ENCODE results near the gene KAZN.

DNA sequence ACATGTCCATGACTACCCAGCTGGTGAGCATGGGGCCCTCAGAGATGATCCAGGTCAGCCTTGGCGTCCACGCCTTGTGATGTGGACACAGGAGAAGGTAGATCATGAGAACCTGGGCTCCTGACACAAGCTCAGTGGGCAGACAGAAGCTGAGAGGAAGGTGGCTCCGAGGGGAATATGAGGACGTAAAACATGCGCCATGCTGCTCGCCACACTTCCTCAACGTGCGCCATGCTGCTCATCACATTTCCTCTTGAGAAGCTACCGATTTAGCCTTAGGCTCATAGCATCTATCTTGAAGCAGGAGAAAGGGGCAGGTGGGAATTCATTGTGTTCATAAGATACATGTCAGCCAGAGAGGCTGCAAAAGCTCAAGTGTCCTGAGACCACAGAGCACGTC, 176.9 kb downstream of the KAZN start:
- TF ChIP-seq EZH2 (IDR thresholded peaks at IDR 0.05; ENCODE audit: borderline replicate concordance, insufficient read depth, low read length, poor library complexity, severe bottlenecking), result no peak
- TF ChIP-seq, protein P1, sequence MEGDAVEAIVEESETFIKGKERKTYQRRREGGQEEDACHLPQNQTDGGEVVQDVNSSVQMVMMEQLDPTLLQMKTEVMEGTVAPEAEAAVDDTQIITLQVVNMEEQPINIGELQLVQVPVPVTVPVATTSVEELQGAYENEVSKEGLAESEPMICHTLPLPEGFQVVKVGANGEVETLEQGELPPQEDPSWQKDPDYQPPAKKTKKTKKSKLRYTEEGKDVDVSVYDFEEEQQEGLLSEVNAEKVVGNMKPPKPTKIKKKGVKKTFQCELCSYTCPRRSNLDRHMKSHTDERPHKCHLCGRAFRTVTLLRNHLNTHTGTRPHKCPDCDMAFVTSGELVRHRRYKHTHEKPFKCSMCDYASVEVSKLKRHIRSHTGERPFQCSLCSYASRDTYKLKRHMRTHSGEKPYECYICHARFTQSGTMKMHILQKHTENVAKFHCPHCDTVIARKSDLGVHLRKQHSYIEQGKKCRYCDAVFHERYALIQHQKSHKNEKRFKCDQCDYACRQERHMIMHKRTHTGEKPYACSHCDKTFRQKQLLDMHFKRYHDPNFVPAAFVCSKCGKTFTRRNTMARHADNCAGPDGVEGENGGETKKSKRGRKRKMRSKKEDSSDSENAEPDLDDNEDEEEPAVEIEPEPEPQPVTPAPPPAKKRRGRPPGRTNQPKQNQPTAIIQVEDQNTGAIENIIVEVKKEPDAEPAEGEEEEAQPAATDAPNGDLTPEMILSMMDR (IDR thresholded peaks at IDR 0.05; ENCODE audit: poor library complexity, severe bottlenecking), result no peak
- no peak for TF ChIP-seq POLR2AphosphoS5 (IDR thresholded peaks at IDR 0.05)
- no peak for TF ChIP-seq TAF1 (IDR thresholded peaks at IDR 0.05; ENCODE audit: low read depth)
- TF ChIP-seq RAD21 (conservative IDR thresholded peaks at IDR 0.05), result no peak
- TF ChIP-seq, protein P2, sequence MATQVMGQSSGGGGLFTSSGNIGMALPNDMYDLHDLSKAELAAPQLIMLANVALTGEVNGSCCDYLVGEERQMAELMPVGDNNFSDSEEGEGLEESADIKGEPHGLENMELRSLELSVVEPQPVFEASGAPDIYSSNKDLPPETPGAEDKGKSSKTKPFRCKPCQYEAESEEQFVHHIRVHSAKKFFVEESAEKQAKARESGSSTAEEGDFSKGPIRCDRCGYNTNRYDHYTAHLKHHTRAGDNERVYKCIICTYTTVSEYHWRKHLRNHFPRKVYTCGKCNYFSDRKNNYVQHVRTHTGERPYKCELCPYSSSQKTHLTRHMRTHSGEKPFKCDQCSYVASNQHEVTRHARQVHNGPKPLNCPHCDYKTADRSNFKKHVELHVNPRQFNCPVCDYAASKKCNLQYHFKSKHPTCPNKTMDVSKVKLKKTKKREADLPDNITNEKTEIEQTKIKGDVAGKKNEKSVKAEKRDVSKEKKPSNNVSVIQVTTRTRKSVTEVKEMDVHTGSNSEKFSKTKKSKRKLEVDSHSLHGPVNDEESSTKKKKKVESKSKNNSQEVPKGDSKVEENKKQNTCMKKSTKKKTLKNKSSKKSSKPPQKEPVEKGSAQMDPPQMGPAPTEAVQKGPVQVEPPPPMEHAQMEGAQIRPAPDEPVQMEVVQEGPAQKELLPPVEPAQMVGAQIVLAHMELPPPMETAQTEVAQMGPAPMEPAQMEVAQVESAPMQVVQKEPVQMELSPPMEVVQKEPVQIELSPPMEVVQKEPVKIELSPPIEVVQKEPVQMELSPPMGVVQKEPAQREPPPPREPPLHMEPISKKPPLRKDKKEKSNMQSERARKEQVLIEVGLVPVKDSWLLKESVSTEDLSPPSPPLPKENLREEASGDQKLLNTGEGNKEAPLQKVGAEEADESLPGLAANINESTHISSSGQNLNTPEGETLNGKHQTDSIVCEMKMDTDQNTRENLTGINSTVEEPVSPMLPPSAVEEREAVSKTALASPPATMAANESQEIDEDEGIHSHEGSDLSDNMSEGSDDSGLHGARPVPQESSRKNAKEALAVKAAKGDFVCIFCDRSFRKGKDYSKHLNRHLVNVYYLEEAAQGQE (IDR thresholded peaks at IDR 0.05; ENCODE audit: borderline replicate concordance), result no peak
